CD4-positive, CD25-positive, alpha-beta regulatory T cell (primary cell): Measurements from ENCODE around the gene WAPL. TPM values are rescaled to one million over a fixed set of nuclear protein-coding genes. Genes with fewer than 3 reads are reported as not detected.
A peak's percentile ranks its signal among the peaks of the same experiment; 100 is the strongest.

Experiments used
- ATAC-seq, 2 donors: fragments of 150-1000 bp; cut with Tn5 transposase; one replicate each; pipeline ENCODE4 v1.10.0; 2021; ENCODE audit warnings: low read depth in 2 of 2, moderate number of reproducible peaks in 2 of 2, moderate library complexity in 1 of 2
- DNase-seq, 3 donors: peaks; one replicate each; pipeline versions ENCODE4 v3.0.0 to v3.0.0-alpha.2; 2012 to 2022; ENCODE audit warnings: mixed read lengths in 1 of 3
- H3K27ac ChIP-seq: one replicate; pipeline ENCODE4 v1.7.0; 2013; ENCODE audit warnings: mild to moderate bottlenecking, low read length; ENCODE audit not compliant: insufficient read depth, poor library complexity, severe bottlenecking
- H3K27me3 ChIP-seq: one replicate; pipeline ENCODE4 v1.7.0; 2013; ENCODE audit warnings: low read length; ENCODE audit not compliant: control insufficient read depth, insufficient read depth
- H3K36me3 ChIP-seq: one replicate; pipeline ENCODE4 v1.7.0; 2013; ENCODE audit warnings: mild to moderate bottlenecking, low read length, moderate library complexity; ENCODE audit not compliant: control insufficient read depth, insufficient read depth
- H3K4me1 ChIP-seq: 2 replicates; pipeline ENCODE4 v1.7.0; 2013; ENCODE audit warnings: mild to moderate bottlenecking, low read length; ENCODE audit not compliant: insufficient read depth, control insufficient read depth, poor library complexity, severe bottlenecking
- H3K4me3 ChIP-seq: one replicate; pipeline ENCODE4 v1.7.0; 2013; ENCODE audit warnings: low read depth, mild to moderate bottlenecking, low read length, moderate library complexity
- H3K9me3 ChIP-seq, 2 experiments: 1 replicate in 1 of 2; 2 replicates in 1 of 2; pipeline ENCODE4 v1.7.0; 2013; ENCODE audit warnings: low read length in 2 of 2, mild to moderate bottlenecking in 1 of 2, moderate library complexity in 1 of 2; ENCODE audit not compliant: control insufficient read depth in 2 of 2
- H3K27ac Mint-ChIP-seq, 3 donors: one replicate each; pipeline ENCODE4 v1.8.0; 2020 to 2022; ENCODE audit warnings: mild to moderate bottlenecking in 3 of 3, mixed read lengths in 3 of 3, moderate library complexity in 2 of 3
- H3K27me3 Mint-ChIP-seq: one replicate; pipeline ENCODE4 v1.8.0; 2022; ENCODE audit warnings: mild to moderate bottlenecking, mixed read lengths
- H3K36me3 Mint-ChIP-seq: one replicate; pipeline ENCODE4 v1.8.0; 2020; ENCODE audit warnings: mixed read lengths
- H3K4me1 Mint-ChIP-seq, 4 donors: one replicate each; pipeline ENCODE4 v1.8.0; 2020 to 2022; ENCODE audit warnings: mixed read lengths in 4 of 4, mild to moderate bottlenecking in 1 of 4
- H3K4me3 Mint-ChIP-seq, 4 donors: one replicate each; pipeline ENCODE4 v1.8.0; 2020 to 2022; ENCODE audit warnings: mild to moderate bottlenecking in 4 of 4, mixed read lengths in 4 of 4, moderate library complexity in 3 of 4
- H3K9me3 Mint-ChIP-seq, 7 donors: one replicate each; pipeline ENCODE4 v1.8.0; 2020 to 2022; ENCODE audit warnings: mixed read lengths in 7 of 7, mild to moderate bottlenecking in 3 of 7, moderate library complexity in 2 of 7
- polyA plus RNA-seq, 4 donors: library from polyadenylated mRNA; unstranded; fragments of 300-500 nt; fragmentation: Illumina TruSeq; gene quantifications; one replicate each; pipeline ENCODE4 v1.2.3, GENCODE V29; 2021
- total RNA-seq: library from RNA; stranded (reverse); gene quantifications from one replicate; pipeline ENCODE4 v1.2.3, GENCODE V29; 2022

Gene WAPL
- total and polyA plus RNA-seq, 5 donors from 2014 or later: 33.3 to 54.3 (median 36.6) TPM

DNA sequence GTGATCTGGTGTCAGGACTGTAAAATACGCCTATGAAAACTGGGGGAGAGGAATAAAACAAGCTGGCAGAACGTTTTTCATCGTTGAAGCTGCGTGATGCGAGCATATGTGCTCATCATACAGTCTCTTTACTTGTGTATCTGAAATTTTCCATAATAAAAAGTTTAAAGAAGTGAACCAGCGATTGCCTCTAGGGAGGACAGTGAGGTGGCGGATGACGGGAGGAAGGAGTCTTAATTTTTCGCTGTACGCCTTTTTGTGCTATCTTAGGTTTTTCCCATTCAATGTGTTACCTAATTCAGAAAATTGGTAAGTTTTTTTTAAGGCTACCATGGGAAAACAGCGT lies 891 bp upstream of the WAPL start:
- no peaks in the 10 kb centered on the region for H3K9me3 ChIP-seq
- H3K4me1 Mint-ChIP-seq: peaks cover 35 to 65% (median 46%) of the 10 kb centered on the region in 4 donors
- ATAC-seq: no peak
- H3K36me3 ChIP-seq: peaks cover 2% of the 10 kb centered on the region
- H3K4me3 Mint-ChIP-seq: peak overlapping the region; percentile 87 to 95 (median 92)
- no peaks in the 10 kb centered on the region for H3K27me3 ChIP-seq
- DNase-seq: no peak
- H3K36me3 Mint-ChIP-seq: peaks cover 4% of the 10 kb centered on the region
- H3K27ac Mint-ChIP-seq: peak overlapping the region; percentile 88 to 99 (median 90)
- peak overlapping the region; percentile 90 for H3K27ac ChIP-seq
- H3K27me3 Mint-ChIP-seq: no peaks in the 10 kb centered on the region
- H3K9me3 Mint-ChIP-seq: no peaks in the 10 kb centered on the region
- peak overlapping the region; percentile 65 for H3K4me3 ChIP-seq
- peaks cover 42% of the 10 kb centered on the region for H3K4me1 ChIP-seq

GRCh38 chr10:86520871-86521677 lies 518 bp downstream of the WAPL start:
- Histone ChIP-seq H3K4me1 (peaks cover 42% of the 10 kb centered on the region), H3K4me3 (peak overlapping the region; percentile 92), H3K9me3 (no peaks in the 10 kb centered on the region), H3K27ac (peak overlapping the region; percentile 90), H3K36me3 (peaks cover 13% of the 10 kb centered on the region), H3K27me3 (no peaks in the 10 kb centered on the region)
- peak in 2 of 3 donors; percentile 42 to 56 for DNase-seq
- Mint-ChIP-seq H3K36me3 (peaks cover 15% of the 10 kb centered on the region), H3K4me1 (peaks cover 39 to 78% (median 57%) of the 10 kb centered on the region in 4 donors), H3K27ac (peak overlapping the region; percentile 90 to 97 (median 92)), H3K27me3 (no peaks in the 10 kb centered on the region), H3K9me3 (no peaks in the 10 kb centered on the region), H3K4me3 (peak overlapping the region; percentile 87 to 97 (median 94))
- peak; percentile 16 to 26 for ATAC-seq

DNA sequence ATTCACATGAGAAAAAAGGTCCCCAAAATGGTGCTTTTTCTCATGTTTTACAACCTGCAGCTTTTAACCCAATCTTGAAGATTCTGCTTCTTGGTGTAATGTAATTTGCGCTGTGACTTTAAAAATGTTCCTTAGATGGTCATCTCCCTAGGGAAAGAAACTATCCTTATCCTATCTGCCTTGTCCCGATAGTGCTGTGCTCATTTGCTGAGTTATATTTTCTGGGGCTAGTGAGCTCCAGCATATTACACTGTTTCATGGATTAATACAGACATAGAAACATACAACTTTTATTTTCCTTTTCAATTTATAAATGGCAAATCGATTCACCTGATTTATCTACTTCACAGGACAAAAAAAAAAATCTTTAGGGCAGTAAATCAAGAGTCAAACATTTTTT lies 2.8 kb downstream of the WAPL start:
- DNase-seq: no peak
- peak overlapping the region; percentile 79 to 91 (median 87) for H3K4me3 Mint-ChIP-seq
- H3K9me3 Mint-ChIP-seq: no peaks in the 10 kb centered on the region
- Histone ChIP-seq H3K36me3 (peaks cover 30% of the 10 kb centered on the region), H3K9me3 (no peaks in the 10 kb centered on the region), H3K4me3 (peak overlapping the region; percentile 82), H3K4me1 (peaks cover 49% of the 10 kb centered on the region), H3K27ac (peak overlapping the region; percentile 25), H3K27me3 (no peaks in the 10 kb centered on the region)
- H3K27me3 Mint-ChIP-seq: no peaks in the 10 kb centered on the region
- peaks cover 50 to 86% (median 63%) of the 10 kb centered on the region in 4 donors for H3K4me1 Mint-ChIP-seq
- ATAC-seq: no peak
- H3K36me3 Mint-ChIP-seq: peaks cover 29% of the 10 kb centered on the region
- H3K27ac Mint-ChIP-seq: peak overlapping the region in 1 of 3 donors; percentile 14

- Histone ChIP-seq H3K4me1 (peaks cover 42% of the 10 kb centered on the region), H3K27me3 (no peaks in the 10 kb centered on the region), H3K4me3 (peak overlapping the region; percentile 46), H3K9me3 (no peaks in the 10 kb centered on the region), H3K27ac (no peak overlapping the region), H3K36me3 (peaks cover 54% of the 10 kb centered on the region)
- peak overlapping the region; percentile 1 to 79 (median 26) for H3K4me3 Mint-ChIP-seq
- DNase-seq (no peak), ATAC-seq (no peak)
- peaks cover 26 to 61% (median 48%) of the 10 kb centered on the region in 4 donors for H3K4me1 Mint-ChIP-seq
- H3K27me3 Mint-ChIP-seq: no peaks in the 10 kb centered on the region
- H3K36me3 Mint-ChIP-seq: peaks cover 36% of the 10 kb centered on the region
- H3K27ac Mint-ChIP-seq: peak overlapping the region in 1 of 3 donors; percentile 24
- no peaks in the 10 kb centered on the region for H3K9me3 Mint-ChIP-seq
Observed at GRCh38 chr10:86512137-86512536, 9.5 kb downstream of the WAPL start.

GRCh38 chr10:86511027-86511865 lies 10.3 kb downstream of the WAPL start:
- DNase-seq (no peak), ATAC-seq (no peak)
- H3K36me3 ChIP-seq: peaks cover 51% of the 10 kb centered on the region
- peaks cover 23 to 59% (median 44%) of the 10 kb centered on the region in 4 donors for H3K4me1 Mint-ChIP-seq
- H3K27ac ChIP-seq: no peak overlapping the region
- no peaks in the 10 kb centered on the region for H3K27me3 Mint-ChIP-seq
- peak overlapping the region in 2 of 3 donors; percentile 11 to 62 for H3K27ac Mint-ChIP-seq
- H3K27me3 ChIP-seq: no peaks in the 10 kb centered on the region
- H3K4me3 Mint-ChIP-seq: no peak overlapping the region
- no peaks in the 10 kb centered on the region for H3K9me3 Mint-ChIP-seq
- no peak overlapping the region for H3K4me3 ChIP-seq
- H3K9me3 ChIP-seq: no peaks in the 10 kb centered on the region
- H3K4me1 ChIP-seq: peaks cover 48% of the 10 kb centered on the region
- peaks cover 28% of the 10 kb centered on the region for H3K36me3 Mint-ChIP-seq

- Mint-ChIP-seq H3K36me3 (peaks cover 21% of the 10 kb centered on the region), H3K9me3 (no peaks in the 10 kb centered on the region), H3K4me3 (no peak overlapping the region), H3K4me1 (peaks cover 21 to 55% (median 39%) of the 10 kb centered on the region in 4 donors), H3K27me3 (no peaks in the 10 kb centered on the region), H3K27ac (no peak overlapping the region)
- no peak for DNase-seq
- Histone ChIP-seq H3K36me3 (peaks cover 42% of the 10 kb centered on the region), H3K27ac (no peak overlapping the region), H3K4me3 (no peak overlapping the region), H3K9me3 (no peaks in the 10 kb centered on the region), H3K27me3 (no peaks in the 10 kb centered on the region), H3K4me1 (peaks cover 52% of the 10 kb centered on the region)
- ATAC-seq: no peak
Observed at GRCh38 chr10:86509145-86509544, 12.4 kb downstream of the WAPL start.

DNA sequence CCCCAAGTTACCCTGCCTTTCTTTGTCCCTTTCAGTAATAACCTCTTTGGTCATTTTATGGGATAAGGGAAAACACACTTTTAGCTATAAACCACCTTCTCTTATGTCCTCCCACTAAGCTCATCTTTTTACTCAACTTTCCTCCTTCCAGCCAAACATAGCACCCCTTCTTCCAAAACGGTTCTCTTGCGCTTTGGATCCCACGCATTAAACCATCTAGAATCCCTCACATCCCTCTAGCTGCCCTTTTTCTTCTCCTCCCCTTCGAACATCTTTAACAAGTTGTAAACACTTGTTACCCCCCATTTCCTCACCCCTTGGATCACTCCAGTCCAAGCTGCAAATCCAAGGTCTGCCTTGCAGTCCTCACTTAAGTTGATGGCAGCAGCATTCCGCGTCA lies 13.4 kb downstream of the WAPL start:
- Histone ChIP-seq H3K9me3 (no peaks in the 10 kb centered on the region), H3K27me3 (no peaks in the 10 kb centered on the region), H3K27ac (no peak overlapping the region), H3K4me1 (peaks cover 48% of the 10 kb centered on the region), H3K36me3 (peaks cover 46% of the 10 kb centered on the region), H3K4me3 (no peak overlapping the region)
- no peaks in the 10 kb centered on the region for H3K9me3 Mint-ChIP-seq
- H3K4me1 Mint-ChIP-seq: peaks cover 13 to 53% (median 34%) of the 10 kb centered on the region in 4 donors
- peaks cover 17% of the 10 kb centered on the region for H3K36me3 Mint-ChIP-seq
- no peak overlapping the region for H3K27ac Mint-ChIP-seq
- H3K4me3 Mint-ChIP-seq: no peak overlapping the region
- H3K27me3 Mint-ChIP-seq: no peaks in the 10 kb centered on the region
- DNase-seq (no peak), ATAC-seq (no peak)
